Endothelial cell of umbilical vein (primary cell): Measurements from ENCODE around the gene LITAFD.

Experiments
- EZH2 ChIP-seq: IDR thresholded peaks from 2 replicates; pipeline ENCODE4 v1.6.1; 2012; ENCODE audit warnings: borderline replicate concordance, low read depth, mild to moderate bottlenecking, moderate library complexity, low read length, inconsistent platforms; ENCODE audit not compliant: severe bottlenecking
- FOS ChIP-seq: IDR thresholded peaks from 2 replicates; pipeline ENCODE4 v1.6.1; 2011; ENCODE audit warnings: mild to moderate bottlenecking, low read length, moderate library complexity, borderline replicate concordance; ENCODE audit not compliant: insufficient read depth
- POLR2A ChIP-seq: IDR thresholded peaks from 2 replicates; pipeline ENCODE4 v1.6.1; 2012; ENCODE audit warnings: low read depth, mild to moderate bottlenecking, control low read depth, low read length
- POLR2AphosphoS5 ChIP-seq: IDR thresholded peaks from 2 replicates; pipeline ENCODE4 v1.6.1; 2012; ENCODE audit warnings: low read depth, mild to moderate bottlenecking, control low read depth, low read length, moderate library complexity; ENCODE audit not compliant: insufficient read depth
- TF ChIP-seq, protein P1 (sequence below), 2 donors: IDR thresholded peaks; 1 replicate in 1 of 2; 2 replicates in 1 of 2; pipeline ENCODE4 v1.5.1; 2011; ENCODE audit warnings: low read length in 2 of 2, mild to moderate bottlenecking in 2 of 2, moderate library complexity in 2 of 2, control low read depth in 1 of 2, inconsistent platforms in 1 of 2, low read depth in 1 of 2; ENCODE audit not compliant: insufficient read depth in 1 of 2; ENCODE audit errors: extremely low read depth in 1 of 2

DNA sequence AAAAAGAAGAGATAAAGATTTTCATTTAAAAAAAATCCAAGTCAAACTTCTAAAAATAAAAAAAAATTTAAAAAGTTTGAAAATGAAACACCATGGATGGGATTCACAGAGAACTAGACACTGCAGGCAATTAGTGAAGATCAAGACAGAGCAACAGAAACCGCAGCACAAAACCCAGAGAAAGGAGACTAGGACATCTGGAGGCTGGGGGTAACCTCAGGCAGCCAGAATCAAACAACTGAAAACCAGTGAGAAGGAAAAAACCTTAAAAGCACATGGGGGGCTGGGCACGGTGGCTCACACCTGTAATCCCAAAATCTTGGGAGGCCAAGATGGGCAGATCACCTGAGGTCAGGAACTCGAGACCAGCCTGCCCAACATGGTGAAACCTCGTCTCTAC, 30.6 kb downstream of the LITAFD start:
- TF ChIP-seq, protein P1, sequence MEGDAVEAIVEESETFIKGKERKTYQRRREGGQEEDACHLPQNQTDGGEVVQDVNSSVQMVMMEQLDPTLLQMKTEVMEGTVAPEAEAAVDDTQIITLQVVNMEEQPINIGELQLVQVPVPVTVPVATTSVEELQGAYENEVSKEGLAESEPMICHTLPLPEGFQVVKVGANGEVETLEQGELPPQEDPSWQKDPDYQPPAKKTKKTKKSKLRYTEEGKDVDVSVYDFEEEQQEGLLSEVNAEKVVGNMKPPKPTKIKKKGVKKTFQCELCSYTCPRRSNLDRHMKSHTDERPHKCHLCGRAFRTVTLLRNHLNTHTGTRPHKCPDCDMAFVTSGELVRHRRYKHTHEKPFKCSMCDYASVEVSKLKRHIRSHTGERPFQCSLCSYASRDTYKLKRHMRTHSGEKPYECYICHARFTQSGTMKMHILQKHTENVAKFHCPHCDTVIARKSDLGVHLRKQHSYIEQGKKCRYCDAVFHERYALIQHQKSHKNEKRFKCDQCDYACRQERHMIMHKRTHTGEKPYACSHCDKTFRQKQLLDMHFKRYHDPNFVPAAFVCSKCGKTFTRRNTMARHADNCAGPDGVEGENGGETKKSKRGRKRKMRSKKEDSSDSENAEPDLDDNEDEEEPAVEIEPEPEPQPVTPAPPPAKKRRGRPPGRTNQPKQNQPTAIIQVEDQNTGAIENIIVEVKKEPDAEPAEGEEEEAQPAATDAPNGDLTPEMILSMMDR (IDR thresholded peaks at IDR 0.05; ENCODE audit: extremely low read depth in 1 of 2, insufficient read depth in 1 of 2, low read depth in 1 of 2, low read length in 2 of 2): no peak
- TF ChIP-seq POLR2AphosphoS5 (no peak), POLR2A (no peak), EZH2 (no peak), FOS (no peak)
